ENCODE data around the gene AFF3.

AFF3 gene

GRCh38 chr2:100043891-100044255, 98.5 kb downstream of the AFF3 start:
- Histone ChIP-seq H3K27ac (ENCODE audit: low read length) (no peak overlapping the region), H3K4me3 (ENCODE audit: low read length) (no peak overlapping the region), H3K79me2 (ENCODE audit: low read length) (no peaks in the 10 kb centered on the region), H3F3A (ENCODE audit: insufficient read depth, low read length) (no peaks in the 10 kb centered on the region), H2AFZ (ENCODE audit: low read length) (no peak overlapping the region), H4K20me1 (ENCODE audit: insufficient read depth, low read length) (no peaks in the 10 kb centered on the region), H3K9ac (ENCODE audit: low read length) (no peak overlapping the region), H3K9me3 (replicated peaks; ENCODE audit: insufficient read depth, low read length) (no peaks in the 10 kb centered on the region), H3K36me3 (replicated peaks; ENCODE audit: insufficient read depth, low read length) (no peaks in the 10 kb centered on the region), H3K9me2 (replicated peaks; ENCODE audit: insufficient read depth, low read length) (no peaks in the 10 kb centered on the region), H3K27me3 (replicated peaks; ENCODE audit: insufficient read depth, low read length) (no peaks in the 10 kb centered on the region), H3K4me2 (ENCODE audit: low read depth, low read length) (no peak overlapping the region), H3K4me1 (ENCODE audit: low read length) (no peaks in the 10 kb centered on the region)
- DNase-seq: no peak
- TF ChIP-seq CTCF (IDR thresholded peaks at IDR 0.05; ENCODE audit: low read length): no peak
- TF ChIP-seq EZH2phosphoT487 (IDR thresholded peaks at IDR 0.05; ENCODE audit: low read length): no peak
- TF ChIP-seq EZH2 (optimal IDR thresholded peaks at IDR 0.05; ENCODE audit: low read depth, low read length): no peak

GRCh38 chr2:100043081-100043890, 99.1 kb downstream of the AFF3 start:
- Histone ChIP-seq H3K79me2 (ENCODE audit: low read length) (no peaks in the 10 kb centered on the region), H2AFZ (ENCODE audit: low read length) (no peak overlapping the region), H3K4me3 (ENCODE audit: low read length) (no peak overlapping the region), H4K20me1 (ENCODE audit: insufficient read depth, low read length) (no peaks in the 10 kb centered on the region), H3K9me2 (replicated peaks; ENCODE audit: insufficient read depth, low read length) (no peaks in the 10 kb centered on the region), H3F3A (ENCODE audit: insufficient read depth, low read length) (no peaks in the 10 kb centered on the region), H3K27me3 (replicated peaks; ENCODE audit: insufficient read depth, low read length) (no peaks in the 10 kb centered on the region), H3K4me2 (ENCODE audit: low read depth, low read length) (no peak overlapping the region), H3K9me3 (replicated peaks; ENCODE audit: insufficient read depth, low read length) (no peaks in the 10 kb centered on the region), H3K36me3 (replicated peaks; ENCODE audit: insufficient read depth, low read length) (no peaks in the 10 kb centered on the region), H3K27ac (ENCODE audit: low read length) (no peak overlapping the region), H3K4me1 (ENCODE audit: low read length) (no peaks in the 10 kb centered on the region), H3K9ac (ENCODE audit: low read length) (no peak overlapping the region)
- TF ChIP-seq EZH2 (optimal IDR thresholded peaks at IDR 0.05; ENCODE audit: low read depth, low read length): no peak
- no peak for TF ChIP-seq CTCF (IDR thresholded peaks at IDR 0.05; ENCODE audit: low read length)
- TF ChIP-seq EZH2phosphoT487 (IDR thresholded peaks at IDR 0.05; ENCODE audit: low read length): no peak
- no peak for DNase-seq

- Histone ChIP-seq H2AFZ (ENCODE audit: low read length) (no peak overlapping the region), H3K9me3 (replicated peaks; ENCODE audit: insufficient read depth, low read length) (no peaks in the 10 kb centered on the region), H4K20me1 (ENCODE audit: insufficient read depth, low read length) (no peaks in the 10 kb centered on the region), H3K9ac (ENCODE audit: low read length) (no peak overlapping the region), H3K27me3 (replicated peaks; ENCODE audit: insufficient read depth, low read length) (no peaks in the 10 kb centered on the region), H3F3A (ENCODE audit: insufficient read depth, low read length) (no peaks in the 10 kb centered on the region), H3K79me2 (ENCODE audit: low read length) (no peaks in the 10 kb centered on the region), H3K4me2 (ENCODE audit: low read depth, low read length) (no peak overlapping the region), H3K27ac (ENCODE audit: low read length) (no peak overlapping the region), H3K4me3 (ENCODE audit: low read length) (no peak overlapping the region), H3K9me2 (replicated peaks; ENCODE audit: insufficient read depth, low read length) (no peaks in the 10 kb centered on the region), H3K36me3 (replicated peaks; ENCODE audit: insufficient read depth, low read length) (no peaks in the 10 kb centered on the region), H3K4me1 (ENCODE audit: low read length) (no peaks in the 10 kb centered on the region)
- TF ChIP-seq CTCF (IDR thresholded peaks at IDR 0.05; ENCODE audit: low read length): no peak
- DNase-seq: no peak
Measured at GRCh38 chr2:100042562-100042961, 99.8 kb downstream of the AFF3 start.
